Umbilical cord (tissue), 2 donors: ENCODE results near the gene ATG4D. TPM values are rescaled to one million over a fixed set of nuclear protein-coding genes. Genes with fewer than 3 reads are reported as not detected.

Source experiments
- DNase-seq: peaks from one replicate; pipeline ENCODE4 v3.0.0-alpha.2; 2015; ENCODE audit warnings: low spot score
- total RNA-seq: library from RNA; depleted of rRNA; stranded (reverse); fragments of >200 nt; gene quantifications from one replicate; pipeline ENCODE4 v1.2.3, GENCODE V29; 2014; ENCODE audit warnings: low replicate concordance; ENCODE audit not compliant: insufficient read depth

ATG4D gene
- total RNA-seq, 1 donor from 2014 or later: 5.1 TPM

GRCh38 chr19:10575011-10575716 lies 31.5 kb downstream of the ATG4D start:
- DNase-seq: no peak

DNA sequence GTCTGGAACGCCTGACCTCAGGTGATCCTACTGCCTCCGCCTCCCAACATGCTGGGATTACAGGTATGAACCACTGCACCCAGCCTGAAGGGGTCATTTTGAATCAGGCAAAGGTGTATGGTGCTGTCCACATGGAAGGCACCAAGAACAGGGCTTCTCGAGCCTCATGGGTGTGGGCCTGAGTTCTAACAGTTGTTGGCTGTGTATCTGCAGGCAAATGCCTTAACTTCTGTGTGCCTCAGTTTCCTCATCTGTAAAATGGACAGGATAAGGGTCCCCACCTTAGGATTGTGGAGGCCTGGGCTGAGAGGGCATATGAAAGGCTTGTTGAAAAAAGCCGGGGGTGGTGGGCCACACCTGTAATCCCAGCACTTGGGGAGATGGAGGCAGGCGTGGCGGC lies 34.2 kb downstream of the ATG4D start:
- no peak for DNase-seq

GRCh38 chr19:10580979-10581631 lies 37.4 kb downstream of the ATG4D start:
- DNase-seq: peak; percentile 93

DNA sequence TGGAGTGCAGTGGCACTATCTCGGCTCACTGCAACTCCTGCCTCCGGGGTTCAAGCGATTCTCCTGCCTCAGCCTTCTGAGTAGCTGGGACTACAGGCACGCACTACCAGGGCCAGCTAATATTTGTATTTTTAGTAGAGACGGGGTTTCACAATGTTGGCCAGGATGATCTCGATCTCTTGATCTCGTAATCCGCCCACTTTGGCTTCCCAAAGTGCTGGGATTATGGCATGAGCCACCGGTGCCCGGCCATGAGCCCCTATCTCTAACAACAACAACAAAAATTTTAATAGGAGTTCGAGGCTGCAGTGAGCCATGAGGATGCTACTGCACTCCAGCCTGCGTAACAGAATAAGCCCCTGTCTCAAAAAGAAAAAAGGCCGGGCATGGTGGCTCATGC lies 38.4 kb downstream of the ATG4D start:
- DNase-seq: no peak

- no peak for DNase-seq
These were observed 39.5 kb downstream of the ATG4D start for GRCh38 chr19:10583036-10583776.

GRCh38 chr19:10586396-10586795 lies 42.7 kb downstream of the ATG4D start:
- no peak for DNase-seq

- DNase-seq: no peak
These were observed 43.5 kb downstream of the ATG4D start, which contains the start of gene AP1M2 for GRCh38 chr19:10587022-10587838. TSS of gene AP1M2 (minus strand) at chr19:10587312. CDS start at chr19:10587231, 81 bp downstream.

GRCh38 chr19:10587839-10588150 lies 44.1 kb downstream of the ATG4D start:
- DNase-seq: no peak

- no peak for DNase-seq
These were observed 49.4 kb downstream of the ATG4D start for GRCh38 chr19:10593148-10593547.

- no peak for DNase-seq
These were observed 50.3 kb downstream of the ATG4D start for GRCh38 chr19:10593820-10594637.

- no peak for DNase-seq
These were observed 56.4 kb downstream of the ATG4D start for GRCh38 chr19:10600149-10600548.

DNA sequence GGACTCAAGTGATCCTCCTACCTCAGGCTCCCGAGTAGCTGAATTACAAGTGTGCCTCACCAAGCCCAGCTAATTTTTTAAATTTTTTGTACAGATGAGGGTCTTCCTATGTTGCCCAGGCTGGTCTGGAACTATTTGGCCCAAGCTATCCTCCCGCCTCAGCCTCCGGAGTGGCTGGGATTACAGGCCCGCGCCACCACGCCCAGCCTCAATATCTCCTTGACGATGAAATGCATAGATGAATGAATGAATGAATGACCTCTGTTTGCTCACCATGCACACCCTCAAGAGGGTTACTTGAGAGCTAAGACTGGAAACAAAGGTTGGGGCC lies 58.3 kb downstream of the ATG4D start:
- no peak for DNase-seq

DNA sequence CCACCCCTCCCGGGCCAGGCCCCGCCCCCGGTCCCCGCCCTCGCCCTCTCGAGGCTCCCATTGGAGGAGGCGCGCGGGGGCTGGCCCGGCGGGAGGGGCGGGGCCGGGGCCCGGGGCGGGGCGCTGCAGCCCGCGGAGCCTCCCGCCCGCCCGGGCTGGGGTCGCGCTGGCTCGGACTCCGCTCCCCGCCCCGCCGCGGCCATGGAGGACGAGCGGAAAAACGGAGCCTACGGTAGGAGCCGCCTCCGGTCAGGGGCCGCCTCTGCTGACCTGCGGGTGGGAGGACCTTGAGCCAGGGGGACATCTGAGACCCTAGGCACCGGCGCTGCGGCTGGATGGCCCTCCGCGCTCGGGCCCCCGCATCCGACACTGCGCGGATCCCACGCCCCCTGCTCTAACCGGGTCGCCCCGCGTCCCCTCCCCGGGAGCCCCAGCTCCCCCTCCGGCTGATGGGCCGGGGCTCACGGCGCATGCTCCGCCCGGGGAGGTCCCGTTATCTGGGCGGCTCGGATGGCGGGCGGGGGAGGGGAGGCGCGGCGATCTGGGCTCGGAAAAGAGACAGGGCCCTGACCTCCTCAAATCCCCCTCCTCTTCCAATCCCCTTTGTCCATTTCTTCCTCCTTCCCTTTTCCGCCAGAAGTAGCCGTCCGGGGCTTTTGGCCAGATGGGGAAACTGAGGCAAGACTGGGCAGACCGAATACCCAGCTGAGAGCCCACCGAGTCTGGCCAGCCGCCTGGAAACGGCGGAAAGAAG lies 58.8 kb downstream of the ATG4D start:
- peak; percentile 78 for DNase-seq

Other genes with a start within 250 kb of the ATG4D start
- 1.7 TPM for gene ZGLP1, start 234.1 kb upstream of the ATG4D start, total RNA-seq
- gene FDX2, start 227.9 kb upstream of the ATG4D start, total RNA-seq: 18.3 TPM
- gene RAVER1, start 210.4 kb upstream of the ATG4D start, total RNA-seq: 5.8 TPM
- gene ICAM3, start 204.3 kb upstream of the ATG4D start, total RNA-seq: 1.4 TPM
- gene TYK2, start 163.3 kb upstream of the ATG4D start, total RNA-seq: 71.5 TPM
- 73.9 TPM for gene CDC37, start 140.4 kb upstream of the ATG4D start, total RNA-seq
- gene PDE4A, start 123.4 kb upstream of the ATG4D start, total RNA-seq: 4.3 TPM
- 43.1 TPM for gene KEAP1, start 40.5 kb upstream of the ATG4D start, total RNA-seq
- 7.5 TPM for gene S1PR5, start 26.5 kb upstream of the ATG4D start, total RNA-seq
- 1.9 TPM for gene KRI1, start 22.1 kb downstream of the ATG4D start, total RNA-seq
- 13.5 TPM for gene CDKN2D, start 25.1 kb downstream of the ATG4D start, total RNA-seq
- 8.2 TPM for gene AP1M2, start 43.4 kb downstream of the ATG4D start, total RNA-seq
- 34.7 TPM for gene SLC44A2, start 81.6 kb downstream of the ATG4D start, total RNA-seq
- gene ILF3, start 110.4 kb downstream of the ATG4D start, total RNA-seq: 105 TPM
- 15.2 TPM for gene QTRT1, start 157.5 kb downstream of the ATG4D start, total RNA-seq
- gene DNM2, start 174.2 kb downstream of the ATG4D start, total RNA-seq: 62.8 TPM